ENCODE measurements around the gene CAND2. TPM values are rescaled to one million over a fixed set of nuclear protein-coding genes. Genes with fewer than 3 reads are reported as not detected.

The CAND2 gene
- total RNA-seq, 1 donor from 2014 or later, result 14.0 TPM

DNA sequence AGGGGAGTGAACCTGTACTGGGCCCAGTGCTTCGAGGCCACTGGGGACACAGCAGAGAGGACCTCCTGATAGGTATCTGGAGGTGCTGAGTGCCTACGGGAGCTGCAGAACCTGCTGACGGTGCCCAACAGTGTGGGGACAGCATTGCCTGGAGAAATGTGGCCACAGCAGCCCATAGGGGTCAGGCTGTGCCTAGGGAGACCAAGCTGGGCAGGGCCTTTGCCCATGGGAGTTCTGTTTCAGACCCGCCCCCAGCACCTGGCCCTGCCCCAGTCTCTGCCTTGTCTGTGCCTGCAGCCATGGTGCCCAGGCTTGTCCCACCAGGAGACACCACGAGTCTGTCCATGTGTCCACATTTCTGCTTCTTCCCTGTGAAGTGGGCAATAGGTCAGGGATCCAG, 60.1 kb downstream of the CAND2 start:
- no peak for DNase-seq (ENCODE audit: low spot score in 2 of 2, unreplicated experiment in 2 of 2)
- Mint-ChIP-seq H3K27me3 (ENCODE audit: low read depth) (peaks cover 26% of the 10 kb centered on the region), H3K4me1 (peaks cover 2% of the 10 kb centered on the region), H3K4me3 (no peak overlapping the region), H3K36me3 (no peaks in the 10 kb centered on the region), H3K9me3 (no peaks in the 10 kb centered on the region), H3K27ac (no peak overlapping the region)
- TF ChIP-seq CTCF (IDR thresholded peaks at IDR 0.05; ENCODE audit: unreplicated experiment), result no peak

GRCh38 chr3:12859840-12860239, 63.4 kb downstream of the CAND2 start:
- DNase-seq (ENCODE audit: low spot score in 2 of 2, unreplicated experiment in 2 of 2), result no peak
- no peak for TF ChIP-seq CTCF (IDR thresholded peaks at IDR 0.05; ENCODE audit: unreplicated experiment)
- H3K4me1 Mint-ChIP-seq, result no peaks in the 10 kb centered on the region
- no peaks in the 10 kb centered on the region for H3K36me3 Mint-ChIP-seq
- no peak overlapping the region for H3K27ac Mint-ChIP-seq
- peaks cover 11% of the 10 kb centered on the region for H3K27me3 Mint-ChIP-seq (ENCODE audit: low read depth)
- no peaks in the 10 kb centered on the region for H3K9me3 Mint-ChIP-seq
- H3K4me3 Mint-ChIP-seq, result no peak overlapping the region

DNA sequence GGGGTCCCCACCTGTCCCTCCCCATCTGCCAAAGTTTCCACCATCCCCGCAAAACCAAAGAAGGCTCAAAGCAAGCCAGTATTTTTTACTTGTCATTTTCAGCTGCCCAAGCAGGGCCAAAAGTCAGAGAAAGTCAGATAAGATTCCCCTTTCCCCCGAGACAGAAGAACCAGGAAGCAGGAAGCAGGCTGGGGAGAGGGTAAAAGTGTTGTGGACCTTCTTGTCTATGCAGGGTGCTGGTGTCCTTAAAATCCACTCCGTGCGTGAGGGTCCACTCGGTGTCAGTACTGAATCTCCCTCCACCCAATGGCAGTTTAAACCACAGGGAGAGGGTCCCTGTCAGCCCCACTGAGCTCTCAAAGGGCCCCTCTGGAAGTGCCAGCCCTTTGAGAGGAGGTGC, 65.1 kb downstream of the CAND2 start:
- no peaks in the 10 kb centered on the region for H3K36me3 Mint-ChIP-seq
- no peak overlapping the region for H3K4me3 Mint-ChIP-seq
- no peaks in the 10 kb centered on the region for H3K4me1 Mint-ChIP-seq
- no peak for TF ChIP-seq CTCF (IDR thresholded peaks at IDR 0.05; ENCODE audit: unreplicated experiment)
- H3K27me3 Mint-ChIP-seq (ENCODE audit: low read depth), result peaks cover 11% of the 10 kb centered on the region
- H3K27ac Mint-ChIP-seq, result no peak overlapping the region
- peaks cover 6% of the 10 kb centered on the region for H3K9me3 Mint-ChIP-seq
- DNase-seq (ENCODE audit: low spot score in 2 of 2, unreplicated experiment in 2 of 2), result no peak

- no peak overlapping the region for H3K27ac Mint-ChIP-seq
- peaks cover 11% of the 10 kb centered on the region for H3K27me3 Mint-ChIP-seq (ENCODE audit: low read depth)
- no peaks in the 10 kb centered on the region for H3K4me1 Mint-ChIP-seq
- no peak overlapping the region for H3K4me3 Mint-ChIP-seq
- no peak for DNase-seq (ENCODE audit: low spot score in 2 of 2, unreplicated experiment in 2 of 2)
- peaks cover 6% of the 10 kb centered on the region for H3K9me3 Mint-ChIP-seq
- no peak for TF ChIP-seq CTCF (IDR thresholded peaks at IDR 0.05; ENCODE audit: unreplicated experiment)
- H3K36me3 Mint-ChIP-seq, result no peaks in the 10 kb centered on the region
These were observed 65.9 kb downstream of the CAND2 start for GRCh38 chr3:12862387-12862786.

DNA sequence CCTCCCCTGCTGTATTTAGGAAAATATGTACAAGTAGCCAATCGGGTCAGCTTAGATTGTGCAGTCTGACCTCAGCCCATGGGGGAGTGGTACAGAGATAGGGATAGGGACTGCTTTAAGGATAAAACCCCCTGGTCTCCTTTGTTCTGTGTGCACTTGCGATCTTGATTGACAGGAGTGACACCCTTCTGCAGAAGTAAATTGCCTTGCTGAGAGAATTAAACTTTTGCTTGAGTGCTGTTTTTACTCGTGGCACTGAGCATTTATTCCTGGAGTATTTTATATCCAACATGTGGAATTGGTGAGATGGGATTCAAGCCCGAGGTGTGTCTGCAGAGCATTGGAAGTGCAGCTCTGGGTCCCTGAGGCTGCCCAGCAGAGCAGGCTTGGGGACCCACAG, 68.8 kb downstream of the CAND2 start:
- Mint-ChIP-seq H3K4me1 (peaks cover 10% of the 10 kb centered on the region), H3K27me3 (ENCODE audit: low read depth) (peaks cover 16% of the 10 kb centered on the region), H3K36me3 (no peaks in the 10 kb centered on the region), H3K27ac (no peak overlapping the region), H3K9me3 (peaks cover 6% of the 10 kb centered on the region), H3K4me3 (no peak overlapping the region)
- DNase-seq (ENCODE audit: low spot score in 2 of 2, unreplicated experiment in 2 of 2), result no peak
- no peak for TF ChIP-seq CTCF (IDR thresholded peaks at IDR 0.05; ENCODE audit: unreplicated experiment)

DNA sequence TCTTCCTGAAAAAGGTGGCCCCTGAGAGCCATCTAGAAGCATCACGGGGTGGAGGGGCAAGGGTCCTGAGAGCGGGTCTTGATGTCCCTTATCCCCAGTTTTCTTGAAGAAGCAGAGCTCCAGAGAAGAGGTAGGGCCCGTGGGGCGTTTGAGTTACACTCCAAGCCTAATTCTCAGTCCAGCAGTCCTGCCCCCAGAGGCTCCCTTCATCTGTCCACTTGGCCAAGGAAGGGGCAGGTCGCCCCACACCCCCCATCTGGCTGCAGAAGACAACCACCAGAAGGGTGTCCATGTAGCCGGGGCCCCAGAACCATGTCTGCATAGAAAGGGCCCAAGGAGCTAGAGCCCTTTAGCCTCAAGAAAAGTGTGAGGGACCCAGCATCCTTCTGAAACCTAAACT, 70.4 kb downstream of the CAND2 start:
- Mint-ChIP-seq H3K4me3 (no peak overlapping the region), H3K9me3 (peaks cover 6% of the 10 kb centered on the region), H3K27me3 (ENCODE audit: low read depth) (peaks cover 29% of the 10 kb centered on the region), H3K27ac (no peak overlapping the region), H3K4me1 (peaks cover 10% of the 10 kb centered on the region), H3K36me3 (no peaks in the 10 kb centered on the region)
- TF ChIP-seq CTCF (IDR thresholded peaks at IDR 0.05; ENCODE audit: unreplicated experiment), result no peak
- no peak for DNase-seq (ENCODE audit: low spot score in 2 of 2, unreplicated experiment in 2 of 2)
